DND-41 (cell line): ENCODE results near the gene CCNA2.

Experiments
- ATAC-seq: fragments of 200-7000 bp; cut with Tn5 transposase; 3 replicates; pipeline ENCODE4 v1.9.1; 2021; ENCODE audit warnings: low read depth; ENCODE audit not compliant: insufficient read depth
- DNase-seq: peaks from one replicate; pipeline ENCODE4 v3.0.0-alpha.2; 2020
- H2AFZ ChIP-seq: 2 replicates; pipeline ENCODE4 v1.6.0; 2012; ENCODE audit warnings: low read depth, low read length
- H3K27ac ChIP-seq: 2 replicates; pipeline ENCODE4 v1.5.1; 2012; ENCODE audit warnings: low read length, inconsistent platforms
- H3K27me3 ChIP-seq: fragments of 200-600 bp; sonication (generic); 2 replicates; pipeline ENCODE4 v1.6.0; 2012; ENCODE audit warnings: low read length, mild to moderate bottlenecking, inconsistent platforms; ENCODE audit not compliant: insufficient read depth, poor library complexity
- H3K36me3 ChIP-seq: 2 replicates; pipeline ENCODE4 v1.5.1; 2012; ENCODE audit warnings: low read length, inconsistent platforms; ENCODE audit not compliant: insufficient read depth
- H3K4me1 ChIP-seq: 2 replicates; pipeline ENCODE4 v1.5.1; 2012; ENCODE audit warnings: mild to moderate bottlenecking, low read length; ENCODE audit not compliant: insufficient read depth
- H3K4me2 ChIP-seq: 2 replicates; pipeline ENCODE4 v1.6.0; 2012; ENCODE audit warnings: mild to moderate bottlenecking, moderate library complexity, low read length, inconsistent platforms; ENCODE audit not compliant: insufficient read depth
- H3K4me3 ChIP-seq, 2 experiments: fragments of 200-600 bp in 1 of 2; shearing (Covaris generic) in 1 of 2; 2 replicates each; pipeline ENCODE4 v1.5.1; 2012 to 2016; ENCODE audit warnings: inconsistent platforms in 2 of 2, low read length in 2 of 2, mild to moderate bottlenecking in 2 of 2, low read depth in 1 of 2, moderate library complexity in 1 of 2
- H3K79me2 ChIP-seq: 2 replicates; pipeline ENCODE4 v1.6.0; 2012; ENCODE audit warnings: low read length, inconsistent platforms; ENCODE audit not compliant: insufficient read depth
- H3K9ac ChIP-seq: 2 replicates; pipeline ENCODE4 v1.6.0; 2012; ENCODE audit warnings: low read depth, mild to moderate bottlenecking, inconsistent platforms, low read length, moderate library complexity
- H3K9me3 ChIP-seq: 2 replicates; pipeline ENCODE4 v1.5.1; 2012; ENCODE audit warnings: low read length, moderate library complexity, mild to moderate bottlenecking, inconsistent platforms; ENCODE audit not compliant: insufficient read depth, severe bottlenecking
- H4K20me1 ChIP-seq: 2 replicates; pipeline ENCODE4 v1.6.0; 2012; ENCODE audit warnings: low read length; ENCODE audit not compliant: insufficient read depth
- EZH2 ChIP-seq: IDR thresholded peaks from 3 replicates; pipeline ENCODE4 v1.6.1; 2012; ENCODE audit warnings: borderline replicate concordance, low read depth, mild to moderate bottlenecking, moderate library complexity, low read length, inconsistent platforms; ENCODE audit not compliant: severe bottlenecking
- TF ChIP-seq, protein P1 (sequence below): IDR thresholded peaks from 2 replicates; pipeline ENCODE4 v1.5.1; 2012; ENCODE audit warnings: borderline replicate concordance, low read length, moderate library complexity, mild to moderate bottlenecking; ENCODE audit not compliant: poor library complexity, severe bottlenecking; ENCODE audit errors: extremely low read depth

CCNA2 gene

GRCh38 chr4:121769341-121769740 is 54.3 kb downstream of the CCNA2 start:
- no peak for ATAC-seq
- no peak for DNase-seq
- Histone ChIP-seq H3K79me2 (no peaks in the 10 kb centered on the region), H3K4me1 (peaks cover 3% of the 10 kb centered on the region; the same call in 1 of the 2 replicates), H3K27me3 (no peaks in the 10 kb centered on the region), H3K9me3 (no peaks in the 10 kb centered on the region), H3K27ac (no peak overlapping the region), H3K36me3 (no peaks in the 10 kb centered on the region), H2AFZ (no peak overlapping the region), H3K4me2 (no peak overlapping the region), H3K4me3 (no peak overlapping the region), H3K9ac (no peak overlapping the region), H4K20me1 (no peaks in the 10 kb centered on the region)
- TF ChIP-seq, protein P1, sequence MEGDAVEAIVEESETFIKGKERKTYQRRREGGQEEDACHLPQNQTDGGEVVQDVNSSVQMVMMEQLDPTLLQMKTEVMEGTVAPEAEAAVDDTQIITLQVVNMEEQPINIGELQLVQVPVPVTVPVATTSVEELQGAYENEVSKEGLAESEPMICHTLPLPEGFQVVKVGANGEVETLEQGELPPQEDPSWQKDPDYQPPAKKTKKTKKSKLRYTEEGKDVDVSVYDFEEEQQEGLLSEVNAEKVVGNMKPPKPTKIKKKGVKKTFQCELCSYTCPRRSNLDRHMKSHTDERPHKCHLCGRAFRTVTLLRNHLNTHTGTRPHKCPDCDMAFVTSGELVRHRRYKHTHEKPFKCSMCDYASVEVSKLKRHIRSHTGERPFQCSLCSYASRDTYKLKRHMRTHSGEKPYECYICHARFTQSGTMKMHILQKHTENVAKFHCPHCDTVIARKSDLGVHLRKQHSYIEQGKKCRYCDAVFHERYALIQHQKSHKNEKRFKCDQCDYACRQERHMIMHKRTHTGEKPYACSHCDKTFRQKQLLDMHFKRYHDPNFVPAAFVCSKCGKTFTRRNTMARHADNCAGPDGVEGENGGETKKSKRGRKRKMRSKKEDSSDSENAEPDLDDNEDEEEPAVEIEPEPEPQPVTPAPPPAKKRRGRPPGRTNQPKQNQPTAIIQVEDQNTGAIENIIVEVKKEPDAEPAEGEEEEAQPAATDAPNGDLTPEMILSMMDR = no peak
- no peak for TF ChIP-seq EZH2

DNA sequence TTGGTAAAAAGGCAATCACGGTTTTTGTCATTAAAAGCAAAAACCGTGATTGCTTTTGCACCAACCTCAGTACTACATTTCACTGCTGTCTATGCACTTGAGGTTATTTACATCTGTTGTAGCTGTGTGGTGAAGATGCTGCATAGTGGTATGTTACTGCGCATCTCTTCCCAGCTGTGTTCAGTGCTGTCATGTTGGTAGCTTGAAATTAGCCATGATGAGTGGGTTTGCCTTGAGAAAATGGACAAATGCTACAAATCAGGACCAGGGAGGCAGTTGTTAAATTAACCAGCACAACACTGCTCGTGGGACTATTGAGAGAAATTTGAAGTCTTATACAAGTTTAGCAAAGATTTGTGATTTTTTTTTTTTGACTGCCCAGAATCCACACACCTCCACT is 56.5 kb downstream of the CCNA2 start:
- Histone ChIP-seq H3K4me3 (no peak overlapping the region), H3K27ac (no peak overlapping the region), H3K27me3 (no peaks in the 10 kb centered on the region), H4K20me1 (no peaks in the 10 kb centered on the region), H3K4me1 (no peaks in the 10 kb centered on the region), H3K4me2 (no peak overlapping the region), H2AFZ (no peak overlapping the region), H3K9me3 (no peaks in the 10 kb centered on the region), H3K9ac (no peak overlapping the region), H3K36me3 (no peaks in the 10 kb centered on the region), H3K79me2 (no peaks in the 10 kb centered on the region)
- DNase-seq (no peak), ATAC-seq (no peak)
- no peak for TF ChIP-seq EZH2
- TF ChIP-seq, protein P1 = no peak
